GM23338 (cell line): ENCODE results near the gene STX17. TPM values are rescaled to one million over a fixed set of nuclear protein-coding genes. Genes with fewer than 3 reads are reported as not detected.
"Not testable (repeated sequence)": the region's sequence is repeated elsewhere in the genome, so short reads cannot be mapped to it uniquely, and the experiment has no call there.

Experiments
- ATAC-seq: fragments of 200-7000 bp; cut with Tn5 transposase; 3 replicates; pipeline ENCODE4 v1.9.1; 2020
- DNase-seq: peaks from one replicate; pipeline ENCODE4 v3.0.0-alpha.2; 2015; ENCODE audit warnings: low spot score
- H2AFZ ChIP-seq: fragments of 200-600 bp; sonication (generic); 2 replicates; pipeline ENCODE4 v1.8.0; 2016; ENCODE audit warnings: antibody characterized with exemption, mild to moderate bottlenecking, moderate library complexity
- H3F3A ChIP-seq: fragments of 200-600 bp; sonication (generic); replicated peaks from 2 replicates; pipeline ENCODE4 v1.8.0; 2017; ENCODE audit warnings: antibody characterized with exemption, mixed run types, low read depth
- H3K27ac ChIP-seq: fragments of 200-600 bp; sonication (generic); 2 replicates; pipeline ENCODE4 v1.6.1; 2016; ENCODE audit warnings: low read depth
- H3K27me3 ChIP-seq: fragments of 200-600 bp; sonication (generic); 2 replicates; pipeline ENCODE4 v1.8.0; 2016; ENCODE audit warnings: mild to moderate bottlenecking, mixed run types, moderate library complexity; ENCODE audit not compliant: insufficient read depth
- H3K36me3 ChIP-seq: fragments of 200-600 bp; sonication (generic); 2 replicates; pipeline ENCODE4 v1.8.0; 2016; ENCODE audit warnings: mild to moderate bottlenecking; ENCODE audit not compliant: insufficient read depth
- H3K4me1 ChIP-seq: fragments of 200-600 bp; sonication (generic); 2 replicates; pipeline ENCODE4 v1.8.0; 2016; ENCODE audit warnings: mild to moderate bottlenecking, moderate library complexity; ENCODE audit not compliant: insufficient read depth
- H3K4me2 ChIP-seq: fragments of 200-600 bp; sonication (generic); 2 replicates; pipeline ENCODE4 v1.7.1; 2017; ENCODE audit warnings: mixed run types
- H3K4me3 ChIP-seq: fragments of 200-600 bp; sonication (generic); 2 replicates; pipeline ENCODE4 v1.6.1; 2016; ENCODE audit warnings: mixed run types
- H3K79me2 ChIP-seq: fragments of 200-600 bp; sonication (generic); replicated peaks from 2 replicates; pipeline ENCODE4 v1.8.0; 2017; ENCODE audit warnings: mild to moderate bottlenecking; ENCODE audit not compliant: insufficient read depth
- H3K9me2 ChIP-seq: fragments of 200-600 bp; sonication (generic); 2 replicates; pipeline ENCODE4 v1.8.0; 2017; ENCODE audit not compliant: insufficient read depth
- H4K20me1 ChIP-seq: fragments of 200-600 bp; sonication (generic); replicated peaks from 2 replicates; pipeline ENCODE4 v1.8.0; 2017; ENCODE audit warnings: mild to moderate bottlenecking; ENCODE audit not compliant: insufficient read depth
- H3K27ac Mint-ChIP-seq: 2 replicates; pipeline ENCODE4 v1.8.0; 2020; ENCODE audit warnings: inconsistent platforms, mild to moderate bottlenecking, moderate library complexity, mixed read lengths
- H3K27me3 Mint-ChIP-seq: 3 replicates; pipeline ENCODE4 v1.8.0; 2022; ENCODE audit warnings: low read depth, mild to moderate bottlenecking, moderate library complexity, mixed read lengths, inconsistent platforms; ENCODE audit not compliant: insufficient read depth, poor library complexity
- H3K36me3 Mint-ChIP-seq: 3 replicates; pipeline ENCODE4 v1.8.0; 2021; ENCODE audit warnings: low read depth, mild to moderate bottlenecking, inconsistent platforms, moderate library complexity, mixed read lengths
- H3K4me1 Mint-ChIP-seq: 3 replicates; pipeline ENCODE4 v1.8.0; 2020; ENCODE audit warnings: mild to moderate bottlenecking, inconsistent platforms, mixed read lengths
- H3K4me3 Mint-ChIP-seq: 3 replicates; pipeline ENCODE4 v1.8.0; 2021; ENCODE audit warnings: moderate library complexity, mild to moderate bottlenecking, inconsistent platforms, mixed read lengths
- H3K9me3 Mint-ChIP-seq: 3 replicates; pipeline ENCODE4 v1.8.0; 2020; ENCODE audit warnings: moderate library complexity, mild to moderate bottlenecking, inconsistent platforms, mixed read lengths
- CREB1 ChIP-seq: fragments of 250-450 bp; sonication (Bioruptor Pico); IDR thresholded peaks from 2 replicates; pipeline ENCODE4 v1.5.0; 2020; ENCODE audit warnings: low read depth, mild to moderate bottlenecking, moderate library complexity
- CTCF ChIP-seq, 2 experiments: fragments of 200-600 bp in 1 of 2; sonication (generic) in 1 of 2; conservative IDR thresholded peaks; 2 replicates each; pipeline versions ENCODE4 v1.5.1 to v1.6.1; 2016 to 2017; ENCODE audit warnings: antibody characterized with exemption in 2 of 2, low read depth in 2 of 2, mild to moderate bottlenecking in 2 of 2, moderate library complexity in 1 of 2
- EZH2 ChIP-seq: fragments of 200-600 bp; sonication (generic); IDR thresholded peaks from one replicate; pipeline ENCODE4 v1.8.0; 2017; ENCODE audit warnings: antibody characterized with exemption, mild to moderate bottlenecking, low read depth; ENCODE audit not compliant: unreplicated experiment
- JUNB ChIP-seq: IDR thresholded peaks from one replicate; pipeline ENCODE4 v1.6.1; 2016; ENCODE audit warnings: antibody characterized with exemption; ENCODE audit not compliant: unreplicated experiment
- NANOG ChIP-seq: IDR thresholded peaks from 2 replicates; pipeline ENCODE4 v1.6.1; 2016; ENCODE audit warnings: antibody characterized with exemption, borderline replicate concordance
- POLR2AphosphoS5 ChIP-seq: IDR thresholded peaks from 2 replicates; pipeline ENCODE4 v1.6.1; 2016; ENCODE audit warnings: antibody characterized with exemption, low read depth
- STAT1 ChIP-seq: IDR thresholded peaks from one replicate; pipeline ENCODE4 v1.6.1; 2016; ENCODE audit warnings: antibody characterized with exemption; ENCODE audit not compliant: unreplicated experiment
- ZNF114 ChIP-seq: fragments of 250-450 bp; sonication (Bioruptor Pico); IDR thresholded peaks from 2 replicates; pipeline ENCODE4 v1.5.0; 2020; ENCODE audit warnings: mild to moderate bottlenecking, moderate library complexity
- ZNF331 ChIP-seq: fragments of 250-450 bp; sonication (Bioruptor Pico); IDR thresholded peaks from 2 replicates; pipeline ENCODE4 v1.5.0; 2020; ENCODE audit warnings: low read depth, mild to moderate bottlenecking, moderate library complexity
- polyA plus RNA-seq: library from polyadenylated mRNA; unstranded; fragments of >200 nt; fragmentation: Nextera tagmentation; extraction: Ambion mirVana; gene quantifications from 2 replicates; pipeline ENCODE4 v1.2.1, GENCODE V29; 2016
- total RNA-seq: library from RNA; depleted of rRNA; stranded (reverse); fragments of >200 nt; shearing (Covaris generic); gene quantifications from 2 replicates; pipeline ENCODE4 v1.2.3, GENCODE V29; 2014
- TF ChIP-seq, protein P1 (sequence below): IDR thresholded peaks from 2 replicates; pipeline ENCODE4 v1.6.1; 2016; ENCODE audit warnings: antibody characterized with exemption
- TF ChIP-seq, protein P2 (sequence below): fragments of 250-450 bp; sonication (Bioruptor Pico); IDR thresholded peaks from 2 replicates; pipeline ENCODE4 v1.5.0; 2020; ENCODE audit warnings: mild to moderate bottlenecking, moderate library complexity

Gene STX17
- total and polyA plus RNA-seq, 2 experiments from 2014 or later, result 12.9 to 24.2 TPM

- H3K9me2 ChIP-seq, H3K79me2 ChIP-seq, H3K27ac Mint-ChIP-seq, H3K27me3 ChIP-seq, H3K4me3 ChIP-seq, DNase-seq, H3F3A ChIP-seq, H3K36me3 ChIP-seq, H3K27ac ChIP-seq, H3K4me3 Mint-ChIP-seq, ATAC-seq, H4K20me1 ChIP-seq, H3K4me1 ChIP-seq, H2AFZ ChIP-seq, H3K27me3 Mint-ChIP-seq, H3K4me2 ChIP-seq: not testable (repeated sequence)
- Mint-ChIP-seq H3K36me3 (peaks cover 52% of the 10 kb centered on the region), H3K4me1 (peaks cover 10% of the 10 kb centered on the region), H3K9me3 (peaks cover 50% of the 10 kb centered on the region)
Observed at GRCh38 chr9:99990508-99990907, 84.1 kb downstream of the STX17 start.

DNA sequence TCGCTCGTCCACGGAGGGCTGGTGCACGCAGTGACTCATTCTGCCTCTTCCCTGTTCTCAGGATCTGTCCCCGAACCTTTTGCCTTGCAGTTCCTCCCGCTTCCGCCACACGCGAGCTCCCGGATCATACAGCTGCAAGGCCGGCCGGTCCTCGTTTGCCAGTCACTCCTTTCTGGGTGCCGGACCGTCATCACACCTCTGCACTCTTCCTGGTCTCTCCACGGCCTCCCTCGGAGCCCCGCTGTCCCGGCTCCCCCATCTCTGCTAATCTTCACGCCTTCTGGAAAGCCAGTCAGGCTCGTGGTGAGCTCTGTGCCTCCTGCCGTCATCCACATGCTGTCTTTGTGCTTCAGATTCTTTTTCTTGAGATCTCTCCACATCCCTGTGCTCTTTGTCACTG is 91.8 kb downstream of the STX17 start:
- DNase-seq (peak; percentile 45), ATAC-seq (peak; percentile 78)
- H3K4me1 ChIP-seq, result no peaks in the 10 kb centered on the region
- no peaks in the 10 kb centered on the region for H3F3A ChIP-seq
- Mint-ChIP-seq H3K9me3 (peaks cover 10% of the 10 kb centered on the region; the same call in 2 of the 3 replicates), H3K4me1 (peaks cover 7% of the 10 kb centered on the region), H3K4me3 (no peak overlapping the region), H3K27me3 (peaks cover 8% of the 10 kb centered on the region), H3K27ac (no peak overlapping the region), H3K36me3 (peaks cover 15% of the 10 kb centered on the region)
- no peak overlapping the region for H3K4me3 ChIP-seq
- no peak overlapping the region for H3K4me2 ChIP-seq
- H3K36me3 ChIP-seq, result no peaks in the 10 kb centered on the region
- H3K27me3 ChIP-seq, result no peaks in the 10 kb centered on the region
- no peaks in the 10 kb centered on the region for H4K20me1 ChIP-seq
- H3K27ac ChIP-seq, result no peak overlapping the region
- H2AFZ ChIP-seq, result no peak overlapping the region
- H3K9me2 ChIP-seq, result no peaks in the 10 kb centered on the region
- no peaks in the 10 kb centered on the region for H3K79me2 ChIP-seq
- TF ChIP-seq, protein P1, sequence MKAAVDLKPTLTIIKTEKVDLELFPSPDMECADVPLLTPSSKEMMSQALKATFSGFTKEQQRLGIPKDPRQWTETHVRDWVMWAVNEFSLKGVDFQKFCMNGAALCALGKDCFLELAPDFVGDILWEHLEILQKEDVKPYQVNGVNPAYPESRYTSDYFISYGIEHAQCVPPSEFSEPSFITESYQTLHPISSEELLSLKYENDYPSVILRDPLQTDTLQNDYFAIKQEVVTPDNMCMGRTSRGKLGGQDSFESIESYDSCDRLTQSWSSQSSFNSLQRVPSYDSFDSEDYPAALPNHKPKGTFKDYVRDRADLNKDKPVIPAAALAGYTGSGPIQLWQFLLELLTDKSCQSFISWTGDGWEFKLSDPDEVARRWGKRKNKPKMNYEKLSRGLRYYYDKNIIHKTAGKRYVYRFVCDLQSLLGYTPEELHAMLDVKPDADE, result no peak
- TF ChIP-seq NANOG, result no peak
- TF ChIP-seq, protein P2, sequence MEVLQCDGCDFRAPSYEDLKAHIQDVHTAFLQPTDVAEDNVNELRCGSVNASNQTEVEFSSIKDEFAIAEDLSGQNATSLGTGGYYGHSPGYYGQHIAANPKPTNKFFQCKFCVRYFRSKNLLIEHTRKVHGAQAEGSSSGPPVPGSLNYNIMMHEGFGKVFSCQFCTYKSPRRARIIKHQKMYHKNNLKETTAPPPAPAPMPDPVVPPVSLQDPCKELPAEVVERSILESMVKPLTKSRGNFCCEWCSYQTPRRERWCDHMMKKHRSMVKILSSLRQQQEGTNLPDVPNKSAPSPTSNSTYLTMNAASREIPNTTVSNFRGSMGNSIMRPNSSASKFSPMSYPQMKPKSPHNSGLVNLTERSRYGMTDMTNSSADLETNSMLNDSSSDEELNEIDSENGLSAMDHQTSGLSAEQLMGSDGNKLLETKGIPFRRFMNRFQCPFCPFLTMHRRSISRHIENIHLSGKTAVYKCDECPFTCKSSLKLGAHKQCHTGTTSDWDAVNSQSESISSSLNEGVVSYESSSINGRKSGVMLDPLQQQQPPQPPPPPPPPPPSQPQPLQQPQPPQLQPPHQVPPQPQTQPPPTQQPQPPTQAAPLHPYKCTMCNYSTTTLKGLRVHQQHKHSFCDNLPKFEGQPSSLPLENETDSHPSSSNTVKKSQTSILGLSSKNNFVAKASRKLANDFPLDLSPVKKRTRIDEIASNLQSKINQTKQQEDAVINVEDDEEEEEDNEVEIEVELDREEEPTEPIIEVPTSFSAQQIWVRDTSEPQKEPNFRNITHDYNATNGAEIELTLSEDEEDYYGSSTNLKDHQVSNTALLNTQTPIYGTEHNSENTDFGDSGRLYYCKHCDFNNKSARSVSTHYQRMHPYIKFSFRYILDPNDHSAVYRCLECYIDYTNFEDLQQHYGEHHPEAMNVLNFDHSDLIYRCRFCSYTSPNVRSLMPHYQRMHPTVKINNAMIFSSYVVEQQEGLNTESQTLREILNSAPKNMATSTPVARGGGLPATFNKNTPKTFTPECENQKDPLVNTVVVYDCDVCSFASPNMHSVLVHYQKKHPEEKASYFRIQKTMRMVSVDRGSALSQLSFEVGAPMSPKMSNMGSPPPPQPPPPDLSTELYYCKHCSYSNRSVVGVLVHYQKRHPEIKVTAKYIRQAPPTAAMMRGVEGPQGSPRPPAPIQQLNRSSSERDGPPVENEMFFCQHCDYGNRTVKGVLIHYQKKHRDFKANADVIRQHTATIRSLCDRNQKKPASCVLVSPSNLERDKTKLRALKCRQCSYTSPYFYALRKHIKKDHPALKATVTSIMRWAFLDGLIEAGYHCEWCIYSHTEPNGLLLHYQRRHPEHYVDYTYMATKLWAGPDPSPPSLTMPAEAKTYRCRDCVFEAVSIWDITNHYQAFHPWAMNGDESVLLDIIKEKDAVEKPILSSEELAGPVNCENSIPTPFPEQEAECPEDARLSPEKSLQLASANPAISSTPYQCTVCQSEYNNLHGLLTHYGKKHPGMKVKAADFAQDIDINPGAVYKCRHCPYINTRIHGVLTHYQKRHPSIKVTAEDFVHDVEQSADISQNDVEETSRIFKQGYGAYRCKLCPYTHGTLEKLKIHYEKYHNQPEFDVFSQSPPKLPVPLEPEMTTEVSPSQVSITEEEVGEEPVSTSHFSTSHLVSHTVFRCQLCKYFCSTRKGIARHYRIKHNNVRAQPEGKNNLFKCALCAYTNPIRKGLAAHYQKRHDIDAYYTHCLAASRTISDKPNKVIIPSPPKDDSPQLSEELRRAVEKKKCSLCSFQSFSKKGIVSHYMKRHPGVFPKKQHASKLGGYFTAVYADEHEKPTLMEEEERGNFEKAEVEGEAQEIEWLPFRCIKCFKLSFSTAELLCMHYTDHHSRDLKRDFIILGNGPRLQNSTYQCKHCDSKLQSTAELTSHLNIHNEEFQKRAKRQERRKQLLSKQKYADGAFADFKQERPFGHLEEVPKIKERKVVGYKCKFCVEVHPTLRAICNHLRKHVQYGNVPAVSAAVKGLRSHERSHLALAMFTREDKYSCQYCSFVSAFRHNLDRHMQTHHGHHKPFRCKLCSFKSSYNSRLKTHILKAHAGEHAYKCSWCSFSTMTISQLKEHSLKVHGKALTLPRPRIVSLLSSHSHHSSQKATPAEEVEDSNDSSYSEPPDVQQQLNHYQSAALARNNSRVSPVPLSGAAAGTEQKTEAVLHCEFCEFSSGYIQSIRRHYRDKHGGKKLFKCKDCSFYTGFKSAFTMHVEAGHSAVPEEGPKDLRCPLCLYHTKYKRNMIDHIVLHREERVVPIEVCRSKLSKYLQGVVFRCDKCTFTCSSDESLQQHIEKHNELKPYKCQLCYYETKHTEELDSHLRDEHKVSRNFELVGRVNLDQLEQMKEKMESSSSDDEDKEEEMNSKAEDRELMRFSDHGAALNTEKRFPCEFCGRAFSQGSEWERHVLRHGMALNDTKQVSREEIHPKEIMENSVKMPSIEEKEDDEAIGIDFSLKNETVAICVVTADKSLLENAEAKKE (CRISPR knock-in tag), result no peak
- TF ChIP-seq CTCF (conservative IDR thresholded peaks at IDR 0.05; ENCODE audit: low read depth in 2 of 2), result no peak
- no peak for TF ChIP-seq POLR2AphosphoS5
- TF ChIP-seq ZNF114 (CRISPR knock-in tag), result no peak
- TF ChIP-seq ZNF331 (CRISPR knock-in tag), result no peak
- no peak for TF ChIP-seq STAT1
- no peak for TF ChIP-seq EZH2
- TF ChIP-seq JUNB, result no peak
- no peak for TF ChIP-seq CREB1
